GM19455 (cell line): ENCODE data around the gene CRX.
"Not testable (repeated sequence)": the region's sequence is repeated elsewhere in the genome, so short reads cannot be mapped to it uniquely, and the experiment has no call there.

Source experiments
- ATAC-seq: cut with Tn5 transposase; IDR thresholded peaks from one replicate; pipeline ENCODE4 v1.9.1; 2021; ENCODE audit not compliant: unreplicated experiment

CRX gene

DNA sequence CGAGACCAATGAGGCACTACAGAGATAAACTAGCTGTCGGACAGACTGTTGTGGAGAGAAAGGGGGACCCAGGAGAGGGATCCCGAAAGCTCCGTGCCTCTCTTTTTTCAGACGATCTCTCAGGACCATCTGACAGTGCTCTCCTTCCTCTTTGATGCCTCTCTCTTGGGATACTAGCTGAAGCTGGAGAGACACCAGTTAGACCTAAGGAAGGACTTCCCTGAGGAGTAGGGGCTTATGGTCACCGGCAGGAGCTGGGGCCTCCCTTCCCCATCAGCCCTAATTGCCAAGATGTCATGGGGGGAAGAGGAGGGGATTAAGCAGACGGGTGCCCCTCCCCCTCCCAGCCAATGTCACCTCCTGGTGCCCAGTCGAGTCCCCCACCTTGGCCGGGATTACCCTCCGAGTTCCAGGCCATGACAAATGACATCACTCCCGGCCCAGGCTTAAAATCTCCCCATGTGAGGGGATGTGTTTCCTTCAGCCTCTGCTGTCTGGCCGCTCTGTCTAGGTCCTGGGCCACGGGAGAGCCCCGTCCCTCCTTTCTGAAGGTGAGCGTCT, at the start of gene CRX:
Gene CRX, plus strand, starts transcription at position 478 of the 561 bp plus-strand sequence. CDS start 12,507 bp downstream, outside the sequence.
- ATAC-seq = no peak

DNA sequence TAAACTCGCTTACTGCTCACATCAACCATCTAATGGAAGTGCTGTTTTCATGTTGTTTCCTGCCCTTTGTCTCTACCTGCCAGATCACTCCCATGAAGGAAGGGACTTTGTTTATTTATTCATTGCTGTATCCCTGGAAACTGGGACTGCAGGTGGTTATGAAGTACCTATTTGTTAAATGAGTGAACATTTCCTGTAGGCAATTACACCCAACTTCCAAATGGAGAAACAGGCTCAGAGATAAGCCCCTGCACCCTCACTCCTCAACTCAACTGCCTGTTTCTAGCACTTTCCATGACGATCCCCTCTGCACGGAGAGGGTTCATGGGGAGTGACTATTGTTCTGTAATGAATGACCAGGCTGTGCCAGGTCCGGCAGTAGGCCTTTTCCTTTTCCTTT, 45.2 kb upstream of the CRX start:
- no peak for ATAC-seq

DNA sequence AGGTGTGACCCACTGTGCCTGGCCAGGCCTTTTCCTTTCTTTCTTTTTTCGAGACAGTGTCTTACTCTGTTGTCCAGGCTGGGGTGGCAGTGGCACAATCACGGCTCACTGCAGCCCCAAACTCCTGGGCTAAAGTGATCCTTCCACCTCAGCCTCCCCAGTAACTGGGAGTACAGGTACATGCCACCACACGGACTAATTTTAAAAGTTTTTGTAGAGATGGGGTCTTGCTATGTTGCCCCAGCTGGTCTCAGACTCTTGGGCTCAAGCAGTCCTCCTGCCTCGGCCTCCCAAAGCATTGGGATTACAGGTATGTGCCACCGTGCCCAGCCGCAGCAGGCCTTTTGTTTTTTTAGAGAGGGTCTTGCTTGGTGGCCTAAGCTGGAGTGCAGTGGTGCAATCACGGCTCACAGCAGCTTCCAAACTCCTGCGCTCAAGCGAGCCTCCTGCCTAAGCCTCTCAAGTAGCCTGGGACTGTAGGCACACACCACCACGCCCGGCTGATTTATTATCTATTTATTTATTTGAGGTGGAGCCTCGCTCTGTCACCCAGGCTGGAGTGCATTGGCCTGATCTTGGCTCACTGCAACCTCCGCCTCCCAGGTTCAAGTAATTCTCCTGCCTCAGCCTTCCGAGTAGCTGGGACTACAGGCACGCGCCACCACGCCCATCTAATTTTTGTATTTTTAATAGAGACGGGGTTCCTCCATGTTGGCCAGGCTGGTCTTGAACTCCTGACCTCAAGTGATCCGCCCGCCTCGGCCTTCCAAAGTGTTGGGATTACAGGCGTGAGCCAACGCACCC, 44.3 kb upstream of the CRX start:
- ATAC-seq = not testable (repeated sequence)

DNA sequence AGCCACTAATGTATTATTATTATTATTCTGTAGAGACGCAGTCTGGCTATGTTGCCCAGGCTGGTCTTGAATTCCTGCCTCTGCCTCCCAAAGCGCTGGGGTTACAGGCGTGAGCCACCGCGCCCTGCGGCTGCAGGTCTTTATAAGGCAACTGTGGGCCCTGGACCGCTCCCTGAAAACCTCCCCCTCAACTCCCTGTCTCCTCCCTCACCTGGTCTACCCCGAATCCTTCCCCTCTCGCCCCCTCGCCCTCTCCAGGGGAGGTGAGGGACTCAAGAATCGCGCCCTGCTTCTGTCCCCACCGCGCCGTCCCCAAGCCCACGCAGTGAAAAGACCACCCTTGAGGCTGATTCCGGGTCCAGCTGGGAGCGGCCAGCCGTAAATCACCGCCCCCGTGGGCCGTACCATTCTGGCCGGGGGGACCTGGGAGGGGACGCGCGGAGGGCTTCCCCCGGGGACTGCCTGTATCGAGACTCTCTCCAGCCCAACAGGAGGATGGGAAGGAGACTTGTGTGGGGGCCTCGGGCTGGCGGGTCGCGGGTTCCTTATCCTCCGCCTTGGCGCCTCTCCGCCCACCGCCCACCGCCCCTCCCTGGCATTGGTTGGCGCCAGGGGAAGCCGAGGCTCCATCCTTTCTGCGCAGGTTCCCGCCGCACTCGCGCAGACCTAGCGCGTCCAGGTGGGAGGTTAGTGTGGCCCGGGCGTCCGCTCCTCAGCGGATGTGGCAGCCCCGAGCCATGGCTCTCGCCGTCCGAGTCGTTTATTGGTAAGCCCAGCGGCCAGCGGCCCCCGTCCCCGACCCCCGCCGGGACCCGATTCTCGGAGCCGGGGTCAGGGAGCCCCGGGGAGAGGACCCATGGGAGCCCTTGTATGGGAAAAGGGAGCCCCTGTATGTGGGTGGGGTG, 43.4 kb upstream of the CRX start, which contains the start of gene SELENOW:
Gene SELENOW, plus strand, starts transcription at position 655 of the 905 bp plus-strand sequence. Its CDS starts 83 bp downstream, at position 738.
- ATAC-seq = peak; percentile 78

DNA sequence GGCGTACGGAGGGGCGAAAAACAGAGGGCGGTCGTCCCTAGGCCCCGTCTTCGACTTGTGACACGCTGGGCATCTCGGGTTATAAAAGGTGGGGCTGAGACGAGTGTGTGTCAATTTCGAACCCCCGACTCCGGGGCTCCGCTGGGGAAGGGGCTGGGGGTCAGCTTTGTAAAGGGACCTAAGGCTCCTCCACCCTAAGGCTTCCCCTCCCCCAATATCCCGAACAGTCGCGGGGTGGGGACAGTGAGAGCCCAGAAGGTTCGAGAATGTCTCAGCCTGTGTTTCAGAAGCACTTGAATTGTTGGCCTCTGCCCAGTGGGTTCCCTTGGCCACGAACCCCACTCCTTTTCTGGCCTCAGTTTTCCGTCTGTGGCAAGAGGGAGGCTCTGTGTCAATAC, 42.8 kb upstream of the CRX start:
- ATAC-seq = no peak

DNA sequence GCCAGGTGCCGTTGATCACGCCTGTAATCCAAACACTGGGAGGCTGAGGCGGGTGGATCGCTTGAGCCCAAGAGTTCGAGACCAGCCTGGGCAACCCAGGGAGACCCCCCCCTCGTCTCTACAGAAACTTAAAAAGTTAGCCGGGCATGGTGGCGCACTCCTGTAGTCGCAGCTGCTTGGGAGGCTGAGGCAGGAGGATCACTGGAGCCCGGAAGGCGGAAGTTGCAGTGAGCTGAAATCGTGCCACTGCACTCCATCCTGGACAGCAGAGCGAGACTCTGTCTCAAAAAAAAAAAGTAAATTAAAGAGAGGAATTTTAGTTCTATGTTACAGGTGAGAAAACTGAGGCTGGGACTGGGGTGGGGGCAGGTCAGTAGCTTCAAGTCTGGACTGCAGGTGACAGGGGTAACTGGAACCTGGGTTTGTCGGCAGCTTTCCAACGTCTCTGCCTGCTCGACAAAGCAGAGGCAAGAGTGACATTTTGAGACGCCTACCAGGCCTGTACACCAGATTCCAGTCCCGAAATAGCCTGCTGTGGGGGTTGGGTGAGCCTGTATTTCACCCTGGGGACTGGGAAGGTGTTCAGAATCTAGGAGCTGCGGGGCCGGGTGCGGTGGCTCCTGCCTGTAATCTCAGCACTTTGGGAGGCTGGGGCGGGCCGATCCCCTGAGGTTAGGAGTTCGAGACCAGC, 42.1 kb upstream of the CRX start:
- no peak for ATAC-seq

DNA sequence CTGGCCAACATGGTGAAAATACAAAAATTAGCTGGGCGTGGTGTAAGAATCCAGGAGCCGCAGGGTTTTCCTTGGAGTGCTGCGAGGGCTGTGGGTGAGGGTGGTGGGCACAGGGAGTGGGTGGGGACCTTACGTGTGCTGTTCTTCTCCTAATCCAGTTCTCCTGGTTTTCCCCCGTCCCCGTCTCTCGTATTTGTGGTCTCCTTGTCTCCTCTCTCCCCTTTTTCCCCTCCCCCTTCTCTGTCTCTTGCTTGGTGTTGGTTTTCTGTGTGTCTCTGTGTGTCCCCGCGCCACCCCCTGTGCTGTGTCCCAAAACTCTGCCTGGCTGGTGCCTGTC, 41.6 kb upstream of the CRX start:
- no peak for ATAC-seq

DNA sequence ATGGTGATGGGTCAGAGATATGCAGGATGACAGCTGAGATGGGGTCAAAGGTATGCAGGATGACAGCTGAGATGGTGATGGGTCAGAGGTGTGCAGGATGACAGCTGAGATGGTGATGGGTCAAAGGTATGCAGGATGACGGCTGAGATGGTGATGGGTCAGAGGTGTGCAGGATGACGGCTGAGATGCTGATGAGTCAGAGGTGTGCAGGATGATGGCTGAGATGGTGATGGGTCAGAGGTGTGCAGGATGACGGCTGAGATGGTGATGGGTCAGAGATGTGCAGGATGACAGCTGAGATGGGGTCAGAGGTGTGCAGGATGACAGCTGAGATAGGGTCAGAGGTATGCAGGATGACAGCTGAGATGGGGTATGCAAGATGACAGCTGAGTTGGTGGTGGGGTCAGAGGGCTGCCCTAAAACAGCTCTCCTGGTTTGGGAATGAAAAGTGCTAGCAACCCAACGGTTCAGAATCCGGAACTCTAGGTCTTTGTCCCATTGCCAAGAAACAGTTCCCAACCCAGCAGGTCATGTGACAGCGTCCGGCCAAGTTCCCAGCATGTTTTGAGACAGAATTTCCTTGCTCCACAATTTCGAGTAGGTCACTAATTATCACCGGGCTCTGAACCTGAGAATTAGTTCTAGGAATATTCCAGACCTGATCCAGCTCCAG, 40.0 kb upstream of the CRX start:
- ATAC-seq = no peak

DNA sequence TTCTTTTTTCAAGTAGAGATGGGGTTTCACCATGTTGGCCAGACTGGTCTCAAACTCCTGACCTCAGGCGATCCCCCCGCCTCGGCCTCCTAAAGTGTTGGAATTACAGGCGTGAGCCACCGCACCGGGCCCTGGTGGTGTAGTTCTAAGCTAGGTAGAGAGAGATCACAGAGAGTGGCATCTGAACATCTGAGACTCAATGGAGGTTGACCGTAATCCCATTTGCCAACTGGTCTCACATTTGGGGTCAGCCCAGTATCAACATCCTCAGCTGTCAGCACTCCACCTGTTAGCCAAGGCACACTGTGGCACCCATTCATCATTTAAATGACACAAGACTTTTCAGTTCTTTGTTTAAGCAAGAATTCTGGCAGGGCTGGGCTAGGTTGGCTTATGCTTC, 35.2 kb upstream of the CRX start:
- no peak for ATAC-seq

DNA sequence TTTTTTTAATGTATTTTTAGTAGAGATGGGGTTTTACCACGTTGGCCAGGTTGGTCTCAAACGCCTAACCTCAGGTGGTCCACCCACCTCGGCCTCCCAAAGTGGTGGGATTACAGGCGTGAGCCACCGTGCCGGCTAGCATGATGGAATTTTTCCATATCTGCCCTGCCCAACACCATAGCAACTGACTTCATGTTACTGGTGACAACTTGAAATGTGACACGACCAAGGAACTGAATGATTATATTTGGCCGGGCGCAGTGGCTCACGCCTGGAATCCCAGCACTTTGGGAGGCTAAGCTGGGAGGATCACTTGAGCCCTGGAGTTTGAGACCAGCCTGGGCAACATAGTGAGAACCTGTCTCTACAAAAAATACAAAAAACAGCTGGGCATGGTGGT, 34.4 kb upstream of the CRX start:
- not testable (repeated sequence) for ATAC-seq

DNA sequence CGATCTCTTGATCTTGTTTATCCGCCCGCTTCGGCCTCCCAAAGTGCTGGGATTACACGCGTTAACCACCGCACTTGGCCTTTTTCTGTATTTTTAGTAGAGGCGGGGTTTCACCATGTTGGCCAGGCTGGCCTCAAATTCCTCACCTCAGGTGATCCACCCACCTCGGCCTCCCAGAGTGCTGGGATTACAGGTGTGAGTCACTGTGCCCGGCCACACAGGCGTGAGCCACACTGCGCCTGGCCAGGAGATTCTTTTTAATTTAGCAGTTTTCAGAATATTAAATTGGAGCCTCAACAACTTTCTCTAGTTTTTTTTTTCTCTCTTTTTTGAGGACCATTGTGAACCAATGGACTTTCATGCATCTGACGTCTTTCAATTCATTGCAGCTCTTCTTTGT, 31.9 kb upstream of the CRX start:
- not testable (repeated sequence) for ATAC-seq

DNA sequence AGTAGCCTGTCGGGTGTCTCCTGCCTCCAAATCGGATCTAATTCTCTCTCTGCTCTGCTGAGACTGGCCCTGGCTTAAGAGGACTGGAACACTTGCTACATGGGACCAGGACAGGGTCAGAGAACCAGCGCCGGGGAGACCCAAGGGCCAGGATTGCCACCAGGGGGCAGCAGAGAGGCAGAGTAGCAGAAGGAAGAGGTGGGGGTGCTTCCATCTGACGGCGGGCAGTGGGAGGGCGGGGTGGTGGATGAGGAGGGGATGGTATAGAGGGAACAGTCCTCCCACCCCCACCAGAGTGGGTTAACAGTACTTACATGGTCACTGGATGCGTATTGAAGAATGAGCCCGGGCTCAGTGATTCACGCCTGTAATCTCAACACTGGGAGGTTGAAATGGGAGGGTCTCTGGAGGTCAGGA, 31.3 kb upstream of the CRX start:
- no peak for ATAC-seq

DNA sequence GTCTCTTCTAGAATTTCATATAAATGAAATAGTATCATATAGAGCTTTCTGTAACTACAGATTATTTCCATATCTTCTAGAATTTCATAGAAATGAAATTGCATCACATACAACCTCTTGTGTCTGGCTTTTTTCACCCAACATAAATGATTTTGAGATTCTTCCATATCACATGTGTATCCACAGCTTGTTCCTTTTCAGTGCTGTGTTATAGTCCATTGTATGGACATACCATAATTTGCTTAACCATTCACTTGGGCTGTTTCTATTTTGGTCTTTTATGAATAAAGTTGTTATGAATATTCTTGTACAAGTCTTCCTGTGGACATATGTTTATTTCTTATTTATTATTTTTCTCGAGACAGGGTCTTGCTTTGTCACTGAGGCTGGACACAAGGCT, 29.1 kb upstream of the CRX start:
- ATAC-seq = no peak

DNA sequence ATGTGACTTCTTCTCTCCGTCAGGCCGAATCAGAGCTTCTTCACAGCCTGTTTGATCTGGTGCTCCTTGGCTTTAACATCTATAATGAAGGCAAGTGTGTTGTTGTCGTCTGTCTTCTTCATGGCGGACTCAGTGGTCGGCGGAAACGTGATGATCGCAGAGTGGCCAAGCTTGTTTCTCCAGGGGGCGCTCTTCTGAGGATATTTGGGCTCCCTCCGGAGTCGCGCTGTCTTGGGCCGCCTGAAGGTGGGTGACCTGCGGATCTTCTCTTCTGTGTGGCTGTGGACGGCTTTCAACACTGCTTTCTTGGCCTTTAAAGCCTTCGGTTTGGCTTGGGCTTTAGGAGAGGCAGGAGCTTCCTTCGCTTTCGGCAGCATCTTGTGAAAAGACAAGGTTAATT, 27.2 kb upstream of the CRX start:
- no peak for ATAC-seq

DNA sequence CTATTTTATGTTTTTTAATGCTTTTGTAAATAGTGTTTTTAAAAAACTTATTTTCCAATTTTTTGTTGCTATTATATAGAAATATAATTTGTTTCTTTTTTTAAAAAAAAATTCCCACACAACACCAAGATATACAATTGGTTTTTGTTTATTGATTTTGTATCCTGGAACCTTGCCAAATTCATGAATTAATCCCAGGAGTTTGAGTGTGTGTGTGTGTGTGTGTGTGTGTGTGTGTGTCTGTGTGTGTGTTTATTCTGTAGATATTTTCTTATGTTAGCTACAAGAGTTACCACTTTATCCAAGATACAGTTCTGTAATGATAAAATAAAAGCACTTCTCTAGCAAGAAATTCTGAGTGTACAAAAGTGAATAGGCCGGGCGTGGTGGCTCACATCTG, 25.0 kb upstream of the CRX start:
- ATAC-seq = no peak

DNA sequence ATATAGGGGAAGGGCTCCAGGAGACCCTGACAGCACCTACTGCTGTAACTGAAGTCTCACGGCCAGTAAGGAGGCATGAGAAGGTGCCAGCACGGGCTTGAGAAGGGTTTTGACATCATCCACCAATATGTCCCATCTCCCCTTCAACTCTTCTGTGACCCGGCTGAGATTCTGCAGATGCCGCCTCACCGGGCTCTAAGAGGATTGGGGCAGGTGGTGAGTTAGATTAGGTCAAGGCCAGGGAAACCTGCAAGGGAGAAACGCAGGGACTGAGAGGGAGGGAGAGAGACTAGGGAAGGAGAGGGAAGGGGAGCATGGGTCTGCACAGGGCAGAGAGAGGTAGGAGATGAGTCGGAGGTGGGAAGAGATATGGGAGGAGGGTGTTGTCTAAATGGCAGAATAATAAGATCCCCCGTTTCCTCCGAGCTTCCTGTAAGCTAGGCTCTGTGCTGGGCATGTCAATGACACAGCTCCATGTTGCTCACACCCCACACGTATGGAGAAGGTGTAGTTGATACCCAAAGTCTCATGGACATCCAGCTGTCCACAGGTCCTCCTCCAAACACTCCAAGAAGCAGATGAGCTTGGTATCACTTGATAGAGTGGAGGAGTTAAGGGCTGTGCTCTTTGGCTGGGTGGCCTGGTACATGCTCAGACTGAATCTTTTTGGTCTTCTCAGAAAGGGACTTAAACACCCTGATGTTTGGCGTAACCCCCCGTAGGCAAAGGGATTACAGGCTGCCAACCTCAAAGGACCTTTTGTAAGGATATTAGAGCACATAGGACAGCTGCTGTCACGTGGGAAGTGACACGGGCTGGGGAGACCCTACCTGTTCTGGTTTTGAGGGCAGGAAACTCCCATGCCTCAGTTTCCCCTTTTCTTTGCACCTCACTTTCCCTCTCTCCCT, 23.5 kb upstream of the CRX start:
- no peak for ATAC-seq

DNA sequence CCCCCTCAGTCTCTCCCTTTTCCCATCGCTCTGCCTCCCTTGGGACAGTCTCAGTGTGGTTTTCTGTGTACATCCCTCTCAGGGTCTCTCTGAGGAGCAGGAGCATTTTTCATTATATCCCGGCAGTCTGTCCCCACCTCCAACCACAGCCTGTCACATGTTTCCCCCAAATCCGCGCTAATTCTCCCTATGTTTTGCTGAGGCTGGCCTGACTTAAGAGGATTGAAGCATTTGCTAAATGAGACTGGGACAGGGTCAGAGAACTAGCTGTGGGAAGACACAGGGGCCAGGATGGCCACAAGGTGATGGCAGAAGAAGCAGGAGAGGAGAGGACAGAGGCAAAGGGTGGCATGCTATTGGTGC, 22.9 kb upstream of the CRX start:
- no peak for ATAC-seq

DNA sequence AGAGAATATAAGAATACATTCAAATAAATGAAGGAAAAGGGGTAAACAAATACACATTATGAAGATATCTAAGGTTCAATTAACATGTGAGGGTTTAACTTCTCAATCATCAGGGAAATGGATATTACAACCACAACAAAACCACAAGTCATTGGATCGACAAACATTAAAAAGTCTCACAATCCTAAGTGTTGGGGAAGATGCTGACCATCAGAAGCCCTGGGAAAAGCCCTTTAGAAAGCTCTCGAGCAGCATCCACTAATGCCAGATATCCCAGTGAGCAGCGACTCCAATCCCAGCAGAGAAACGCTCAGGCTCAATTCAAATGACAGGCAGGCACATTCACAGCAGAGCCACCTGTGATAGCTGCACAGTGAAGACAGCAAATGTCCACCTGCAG, 20.5 kb upstream of the CRX start:
- no peak for ATAC-seq

DNA sequence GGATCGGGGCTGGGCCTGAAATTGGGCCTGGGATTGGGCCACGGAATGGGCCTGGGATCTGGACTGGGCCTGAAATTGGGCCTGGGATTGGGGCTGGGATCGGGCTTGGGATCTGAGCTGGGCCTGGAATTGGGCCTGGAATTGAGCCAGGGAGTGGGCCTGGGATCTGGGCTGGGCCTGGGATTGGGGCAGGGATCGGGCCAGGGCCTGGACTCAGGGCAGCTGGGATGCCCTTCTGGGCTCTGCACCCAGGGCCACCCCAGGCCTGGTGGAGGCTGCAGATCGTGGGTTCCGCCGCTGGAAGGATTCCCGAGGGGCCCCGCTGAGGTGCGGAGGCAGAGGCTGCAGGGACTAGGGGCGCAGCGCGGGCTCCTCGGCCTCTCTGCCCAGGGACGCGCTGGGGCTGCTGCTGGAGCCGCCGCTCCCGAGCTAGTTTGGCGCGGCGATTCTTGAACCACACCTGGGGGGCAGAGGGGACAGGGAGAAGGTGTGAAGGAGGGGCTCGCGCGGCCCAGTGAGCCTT, 19.2 kb upstream of the CRX start:
- ATAC-seq = no peak
